ENCODE measurements around the gene GPR158. TPM values are rescaled to one million over a fixed set of nuclear protein-coding genes. Genes with fewer than 3 reads are reported as not detected.
A peak's percentile ranks its signal among the peaks of the same experiment; 100 is the strongest.
"Not testable (repeated sequence)": the region's sequence is repeated elsewhere in the genome, so short reads cannot be mapped to it uniquely, and the experiment has no call there.

Gene GPR158, protein sequence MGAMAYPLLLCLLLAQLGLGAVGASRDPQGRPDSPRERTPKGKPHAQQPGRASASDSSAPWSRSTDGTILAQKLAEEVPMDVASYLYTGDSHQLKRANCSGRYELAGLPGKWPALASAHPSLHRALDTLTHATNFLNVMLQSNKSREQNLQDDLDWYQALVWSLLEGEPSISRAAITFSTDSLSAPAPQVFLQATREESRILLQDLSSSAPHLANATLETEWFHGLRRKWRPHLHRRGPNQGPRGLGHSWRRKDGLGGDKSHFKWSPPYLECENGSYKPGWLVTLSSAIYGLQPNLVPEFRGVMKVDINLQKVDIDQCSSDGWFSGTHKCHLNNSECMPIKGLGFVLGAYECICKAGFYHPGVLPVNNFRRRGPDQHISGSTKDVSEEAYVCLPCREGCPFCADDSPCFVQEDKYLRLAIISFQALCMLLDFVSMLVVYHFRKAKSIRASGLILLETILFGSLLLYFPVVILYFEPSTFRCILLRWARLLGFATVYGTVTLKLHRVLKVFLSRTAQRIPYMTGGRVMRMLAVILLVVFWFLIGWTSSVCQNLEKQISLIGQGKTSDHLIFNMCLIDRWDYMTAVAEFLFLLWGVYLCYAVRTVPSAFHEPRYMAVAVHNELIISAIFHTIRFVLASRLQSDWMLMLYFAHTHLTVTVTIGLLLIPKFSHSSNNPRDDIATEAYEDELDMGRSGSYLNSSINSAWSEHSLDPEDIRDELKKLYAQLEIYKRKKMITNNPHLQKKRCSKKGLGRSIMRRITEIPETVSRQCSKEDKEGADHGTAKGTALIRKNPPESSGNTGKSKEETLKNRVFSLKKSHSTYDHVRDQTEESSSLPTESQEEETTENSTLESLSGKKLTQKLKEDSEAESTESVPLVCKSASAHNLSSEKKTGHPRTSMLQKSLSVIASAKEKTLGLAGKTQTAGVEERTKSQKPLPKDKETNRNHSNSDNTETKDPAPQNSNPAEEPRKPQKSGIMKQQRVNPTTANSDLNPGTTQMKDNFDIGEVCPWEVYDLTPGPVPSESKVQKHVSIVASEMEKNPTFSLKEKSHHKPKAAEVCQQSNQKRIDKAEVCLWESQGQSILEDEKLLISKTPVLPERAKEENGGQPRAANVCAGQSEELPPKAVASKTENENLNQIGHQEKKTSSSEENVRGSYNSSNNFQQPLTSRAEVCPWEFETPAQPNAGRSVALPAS (N-terminal part only)
- polyA plus RNA-seq (ENCODE audit: insufficient read depth in 1 of 5, insufficient read length in 5 of 5, low replicate concordance in 1 of 5), result 1 to 10 TPM in 1 of 5 donors, under 1 TPM in 4; 0.58 to 1.1 (median 0.85) TPM
- long read RNA-seq, donor 1, result 0 reads
- long read RNA-seq, donor 2, result 0 reads
- long read RNA-seq, donor 3, result 0 reads
- long read RNA-seq, donor 4, result 0 reads
- long read RNA-seq, donor 5, result 0 reads
- long read RNA-seq, donor 6, result 0 reads
- long read RNA-seq, donor 7, result 0 reads
- long read RNA-seq, donor 8, result 0 reads

DNA sequence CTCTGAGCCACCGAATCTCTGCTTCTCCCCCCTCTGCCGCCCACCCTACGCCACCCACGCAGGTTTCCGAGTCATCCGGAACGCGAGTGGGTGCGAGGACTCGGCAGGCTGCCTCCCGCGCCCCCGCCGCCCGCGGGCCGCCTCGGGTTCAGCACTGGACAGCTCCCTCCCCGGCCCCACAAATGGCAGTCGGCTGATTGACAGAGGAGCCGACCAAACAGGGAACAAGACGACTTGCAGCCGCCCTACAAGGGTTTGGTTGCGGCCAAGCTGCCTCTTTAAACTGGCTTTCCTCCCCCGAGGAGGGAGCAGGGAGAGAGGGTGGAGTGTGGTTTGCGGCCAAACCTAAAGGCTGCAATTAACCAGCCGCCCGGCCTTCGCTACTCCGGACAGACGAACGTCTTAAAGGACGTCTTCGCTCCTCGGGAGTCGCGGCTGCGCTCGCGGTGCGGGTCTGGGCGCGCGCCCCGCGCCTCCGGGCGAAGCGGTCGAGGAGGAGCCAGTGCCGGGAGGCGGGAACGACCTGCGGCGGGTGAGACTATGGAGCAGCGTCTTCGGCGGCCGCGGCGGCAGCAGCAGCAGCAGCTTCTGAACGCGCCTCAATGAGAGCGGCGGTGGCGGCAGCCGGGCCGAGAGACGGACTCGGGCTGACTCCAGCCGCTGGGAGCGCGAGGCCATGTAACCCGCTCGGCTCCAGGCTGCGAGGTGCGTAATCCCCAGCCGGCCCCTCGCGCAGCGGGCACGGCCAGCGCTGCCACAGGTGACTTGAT is at the start of gene GPR158:
TSS of gene GPR158 (plus strand) at position 541 of the 770 bp plus-strand sequence. CDS start 420 bp downstream, outside the sequence.
- peak; percentile 91 to 92 for DNase-seq

DNA sequence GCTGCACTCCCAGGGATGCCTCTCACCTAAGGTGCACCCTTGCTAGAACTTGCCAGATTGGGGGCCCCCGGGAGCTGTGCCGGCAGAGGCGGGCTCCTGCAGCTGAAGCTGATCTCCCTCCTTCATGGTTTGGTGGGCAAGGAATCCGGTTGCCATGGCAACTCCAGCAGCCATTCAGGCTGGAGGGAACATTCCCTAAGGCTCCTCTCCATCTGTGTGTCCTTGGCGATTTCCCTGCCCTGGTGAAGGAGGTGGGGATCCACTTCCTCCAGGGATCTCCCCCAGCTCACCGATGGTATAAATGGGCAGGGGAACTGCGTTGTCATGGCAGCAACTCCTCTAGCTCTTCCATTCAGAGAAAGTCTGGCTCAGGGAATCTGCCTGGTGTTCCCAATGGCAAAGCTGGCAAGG is 49.6 kb upstream of the GPR158 start:
- DNase-seq, result no peak

GRCh38 chr10:25129592-25129991 is 45.2 kb upstream of the GPR158 start:
- no peak for DNase-seq

DNA sequence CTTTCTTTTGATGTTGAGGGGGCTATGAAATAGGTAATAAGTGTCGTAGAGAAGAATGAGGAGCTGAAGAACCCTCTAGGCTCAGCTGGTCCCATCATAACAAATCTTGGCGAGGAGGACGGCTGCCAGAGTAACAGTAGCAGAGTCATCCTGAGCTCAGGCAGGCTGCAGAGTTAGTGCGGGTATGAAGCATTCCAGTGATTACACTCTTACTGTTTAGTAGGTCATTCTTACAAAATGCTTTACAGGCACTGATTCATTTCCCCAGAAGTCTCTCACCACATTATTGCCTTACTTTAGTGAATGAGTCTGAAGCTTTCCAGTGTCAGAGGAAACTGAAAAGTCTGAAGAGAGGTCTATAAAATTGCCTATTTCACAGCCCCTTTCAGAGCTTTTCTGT is 43.9 kb upstream of the GPR158 start:
- no peak for DNase-seq

DNA sequence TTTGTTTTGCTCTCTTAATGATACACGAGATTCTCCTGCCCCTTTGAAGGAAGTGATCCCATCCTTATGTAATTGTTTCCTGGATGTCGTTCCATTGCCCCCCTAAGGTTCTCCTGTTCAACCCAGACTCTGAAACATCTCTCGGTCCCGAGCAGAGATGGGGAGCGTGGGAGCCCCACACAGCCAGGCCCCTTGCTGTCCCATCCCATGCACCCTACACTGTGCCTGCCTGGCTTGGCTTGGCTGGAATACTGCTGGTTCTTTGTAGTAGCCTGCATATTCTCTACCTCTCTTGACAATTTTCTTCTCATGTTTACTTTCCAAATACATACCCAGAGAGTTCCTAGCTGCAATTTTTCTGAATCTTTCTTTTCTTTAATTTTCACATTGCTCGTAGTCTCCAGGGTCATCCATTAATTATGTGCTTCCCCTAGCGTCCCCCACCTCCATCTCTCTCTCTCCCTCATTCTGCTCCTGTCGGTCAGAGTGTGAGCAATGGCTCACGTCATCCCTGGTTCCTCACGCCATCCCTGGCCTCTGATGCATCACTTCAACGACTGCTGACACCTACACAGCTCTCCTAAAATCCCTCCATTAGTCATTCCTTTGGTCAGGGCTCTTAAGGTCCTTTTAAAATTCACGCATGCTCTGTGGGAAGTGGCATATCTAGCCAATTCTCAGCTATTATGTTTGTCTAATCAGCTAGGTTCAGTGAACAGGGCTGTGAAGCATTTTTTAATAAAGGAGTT is 32.5 kb upstream of the GPR158 start:
- no peak for DNase-seq

GRCh38 chr10:25157650-25158049 is 17.2 kb upstream of the GPR158 start:
- DNase-seq, result no peak

DNA sequence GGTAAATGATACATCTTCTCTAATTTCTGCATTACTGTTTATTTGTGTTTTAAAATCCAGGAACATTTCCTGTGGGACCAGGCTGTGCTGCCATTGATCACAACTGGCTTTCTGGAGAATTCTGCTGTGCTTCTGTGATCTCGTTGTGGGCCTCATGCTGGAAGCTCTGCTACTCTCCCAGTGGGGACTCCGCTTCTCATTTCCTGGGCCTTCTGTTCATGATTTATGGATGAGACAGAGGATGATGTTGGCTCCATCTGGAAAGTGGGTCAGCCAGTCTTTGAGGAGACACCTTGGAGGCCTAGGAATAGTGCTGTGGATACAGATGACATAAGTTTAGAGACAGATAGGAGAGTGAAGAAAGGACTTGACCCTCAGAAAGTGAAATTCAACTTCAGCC is 15.2 kb upstream of the GPR158 start:
- no peak for DNase-seq

DNA sequence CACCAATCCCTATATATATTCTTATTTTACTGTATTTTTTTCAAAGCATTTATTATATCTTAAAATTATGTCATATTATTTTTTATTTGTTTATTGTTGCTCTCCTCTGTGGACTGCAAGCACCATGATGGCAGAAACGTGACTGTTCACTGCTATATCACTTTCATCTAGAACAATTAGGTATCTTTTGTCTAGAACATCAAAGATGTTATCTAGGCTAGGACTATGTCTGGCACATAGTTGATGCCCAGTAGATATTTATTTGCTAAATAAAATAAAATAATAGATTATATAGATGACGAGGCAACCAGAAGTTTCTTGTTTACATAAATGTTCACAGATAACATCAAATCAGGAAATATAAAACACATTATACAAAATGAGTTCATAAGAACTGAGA is 12.4 kb upstream of the GPR158 start:
- no peak for DNase-seq

DNA sequence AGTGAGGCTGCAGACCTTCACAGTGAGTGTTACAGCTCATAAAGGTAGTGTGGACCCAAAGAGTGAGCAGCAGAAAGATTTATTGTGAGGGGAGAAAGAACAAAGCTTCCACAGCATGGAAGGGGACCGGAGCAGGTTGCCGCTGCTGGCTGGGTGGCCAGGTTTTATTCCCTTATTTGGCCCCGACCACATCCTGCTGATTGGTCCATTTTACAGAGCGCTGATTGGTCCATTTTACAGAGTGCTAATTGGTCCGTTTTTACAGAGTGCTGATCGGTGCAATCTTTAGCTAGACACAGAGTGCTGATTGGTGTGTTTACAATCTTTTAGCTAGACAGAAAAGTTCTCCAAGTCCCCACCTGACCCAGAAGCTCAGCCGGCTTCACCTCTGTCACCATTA is 11.3 kb upstream of the GPR158 start:
- DNase-seq, result not testable (repeated sequence)

- DNase-seq, result no peak
Observed at GRCh38 chr10:25169740-25170139, 5.1 kb upstream of the GPR158 start.

GRCh38 chr10:25170627-25171026 is 4.2 kb upstream of the GPR158 start:
- DNase-seq, result no peak

DNA sequence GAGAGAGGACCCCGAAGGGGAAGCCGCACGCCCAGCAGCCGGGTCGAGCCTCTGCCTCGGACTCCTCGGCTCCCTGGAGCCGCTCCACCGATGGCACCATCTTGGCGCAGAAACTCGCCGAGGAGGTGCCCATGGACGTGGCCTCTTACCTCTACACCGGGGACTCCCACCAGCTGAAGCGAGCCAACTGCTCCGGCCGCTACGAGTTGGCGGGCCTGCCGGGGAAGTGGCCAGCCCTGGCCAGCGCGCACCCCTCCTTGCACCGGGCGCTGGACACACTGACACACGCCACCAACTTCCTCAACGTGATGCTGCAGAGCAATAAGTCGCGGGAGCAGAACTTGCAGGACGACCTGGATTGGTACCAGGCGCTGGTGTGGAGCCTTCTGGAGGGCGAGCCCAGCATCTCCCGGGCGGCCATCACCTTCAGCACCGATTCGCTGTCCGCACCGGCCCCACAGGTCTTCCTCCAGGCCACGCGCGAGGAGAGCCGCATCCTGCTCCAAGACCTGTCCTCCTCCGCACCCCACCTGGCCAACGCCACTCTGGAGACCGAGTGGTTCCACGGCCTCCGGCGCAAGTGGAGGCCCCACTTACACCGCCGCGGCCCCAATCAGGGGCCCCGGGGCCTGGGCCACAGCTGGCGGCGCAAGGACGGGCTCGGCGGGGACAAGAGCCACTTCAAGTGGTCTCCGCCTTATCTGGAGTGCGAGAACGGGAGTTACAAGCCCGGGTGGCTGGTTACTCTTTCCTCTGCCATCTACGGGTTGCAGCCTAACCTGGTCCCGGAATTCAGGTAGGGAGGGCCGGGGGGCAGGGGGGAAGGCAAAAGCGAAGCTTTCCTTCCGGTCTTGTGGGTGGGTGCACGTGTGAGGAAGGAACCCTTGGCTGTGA is 973 bp downstream of the GPR158 start:
- peak; percentile 8 to 21 for DNase-seq

DNA sequence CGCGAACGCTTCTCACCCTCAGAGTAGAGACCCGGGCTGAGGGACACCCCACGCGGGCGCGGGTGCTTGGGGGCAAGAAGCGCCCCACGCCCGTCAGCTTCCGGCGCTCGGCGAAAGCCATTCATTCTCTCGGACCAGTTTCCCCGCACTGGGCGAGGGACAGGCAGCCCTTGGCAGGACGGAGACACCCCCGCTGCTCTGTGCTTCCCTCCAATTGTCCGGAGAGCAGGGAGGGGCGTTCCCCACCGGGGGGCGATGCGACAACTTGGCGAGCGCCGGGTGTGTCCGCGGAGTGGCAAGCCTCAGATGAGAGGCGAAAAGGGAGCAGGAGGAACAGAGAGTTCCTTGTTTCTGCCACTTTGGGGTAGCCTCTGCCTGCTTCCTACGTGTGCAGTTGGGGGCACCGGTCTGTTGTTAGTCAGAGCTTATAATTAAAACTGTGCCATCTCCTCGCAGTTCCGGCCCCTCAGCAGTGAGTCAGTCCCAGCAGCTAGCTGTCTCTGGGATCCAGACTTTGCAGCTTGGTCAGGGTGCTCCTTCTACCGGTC is 1.7 kb downstream of the GPR158 start:
- peak in 1 of 2 donors; percentile 5 for DNase-seq

DNA sequence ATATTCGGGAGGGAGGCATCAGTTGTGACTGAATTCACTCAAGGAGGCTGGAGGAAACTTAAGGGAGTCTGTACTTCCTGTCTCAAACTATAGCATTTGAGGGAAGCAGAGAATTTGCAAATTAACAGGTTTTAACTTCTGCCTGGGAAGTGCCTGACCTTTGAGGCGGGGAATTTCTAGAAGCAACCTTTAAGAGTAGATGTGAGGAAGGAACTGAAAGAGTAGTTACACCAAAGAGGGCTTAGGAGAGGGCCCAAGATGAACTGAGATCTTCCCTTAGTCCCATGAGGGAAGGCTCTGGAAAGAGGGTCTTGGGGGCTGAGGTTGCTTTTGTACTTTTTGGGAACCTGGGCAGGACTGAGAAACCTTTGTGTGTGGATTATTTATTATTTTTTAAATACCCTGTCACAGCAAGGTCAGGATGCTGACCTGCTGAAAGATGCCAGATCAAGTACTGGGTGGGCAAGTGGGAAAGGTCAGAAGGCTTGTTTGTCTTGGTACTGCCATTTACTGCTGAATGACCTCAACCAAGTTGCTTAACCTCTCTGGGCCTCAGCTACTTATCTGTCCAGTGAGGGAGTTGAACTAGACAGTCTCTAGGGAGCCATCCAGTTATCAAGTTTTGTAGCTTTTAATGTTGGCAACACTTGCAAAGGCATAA is 2.4 kb downstream of the GPR158 start:
- DNase-seq, result no peak

GRCh38 chr10:25177754-25178135 is 2.9 kb downstream of the GPR158 start:
- DNase-seq, result no peak

DNA sequence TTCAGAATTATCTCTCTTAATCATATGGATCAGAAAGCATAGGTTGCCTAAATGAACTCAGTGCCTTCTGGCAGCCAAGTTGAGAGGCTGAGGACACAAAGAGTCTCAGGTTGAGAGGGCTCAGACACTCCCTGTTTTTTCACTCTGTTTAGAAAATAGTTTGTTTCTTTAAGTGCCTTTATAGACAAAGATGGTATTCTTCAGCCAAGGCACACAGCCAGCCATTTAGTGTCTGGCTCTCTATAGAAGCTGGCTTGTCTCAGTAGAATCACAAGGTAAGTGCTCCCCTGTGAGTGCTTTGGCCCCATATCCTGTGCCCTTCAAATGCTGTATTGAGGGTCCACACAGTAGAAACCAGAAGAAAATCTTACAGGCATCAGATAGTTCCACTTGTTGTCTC is 3.6 kb downstream of the GPR158 start:
- DNase-seq, result no peak

DNA sequence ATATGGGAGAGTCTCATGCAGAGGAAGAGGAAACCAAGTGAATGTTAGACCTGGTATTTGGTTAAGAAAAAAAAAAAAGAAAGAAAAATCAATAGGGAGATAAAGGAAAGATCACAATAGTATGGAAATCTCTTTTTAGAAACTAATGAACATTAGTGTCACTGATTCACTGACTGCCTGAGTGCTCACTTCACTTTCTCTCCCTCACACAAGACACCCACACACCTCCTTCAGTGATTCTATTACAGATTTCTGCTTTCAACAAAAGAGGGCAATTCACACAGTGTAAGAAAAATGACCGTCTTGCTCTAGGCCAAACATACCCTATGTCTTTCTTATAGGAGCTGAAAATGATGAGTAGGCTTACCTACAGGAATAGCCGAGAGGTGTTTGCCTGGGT is 6.0 kb downstream of the GPR158 start:
- no peak for DNase-seq

DNA sequence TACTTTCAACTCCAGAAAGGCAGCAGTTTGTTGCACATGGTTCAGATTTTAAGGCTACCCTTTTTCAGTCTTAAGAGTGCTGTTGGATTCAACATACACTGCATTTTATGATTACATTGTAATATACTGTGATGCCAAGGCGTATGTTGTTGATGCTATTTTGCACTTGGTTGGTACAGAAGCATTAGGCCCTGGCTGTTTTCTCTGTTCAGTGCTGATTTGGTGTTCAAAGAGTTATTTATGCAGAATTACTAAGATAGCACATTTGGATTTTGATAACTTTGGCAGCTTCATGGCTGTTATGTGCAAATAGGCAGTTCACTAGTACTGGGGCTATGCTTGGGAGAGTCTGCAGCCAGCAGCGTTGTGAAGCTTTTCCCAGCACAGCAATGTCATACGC is 7.8 kb downstream of the GPR158 start:
- DNase-seq, result no peak

All from right lung (tissue), 10 donors.